Omental fat pad (tissue), 4 donors: Measurements from ENCODE around the gene VTA1. TPM values are rescaled to one million over a fixed set of nuclear protein-coding genes. Genes with fewer than 3 reads are reported as not detected.

ENCODE experiments used
- ATAC-seq: fragments of 150-250 bp; one replicate; pipeline ENCODE4 v1.9.1; 2016; ENCODE audit warnings: mild to moderate bottlenecking, moderate library complexity; ENCODE audit not compliant: low FRiP score
- DNase-seq: peaks from one replicate; pipeline ENCODE4 v3.0.0-alpha.2; 2019; ENCODE audit warnings: low spot score
- total RNA-seq, 4 donors: library from RNA; depleted of rRNA; stranded (reverse); fragments of >200 nt; gene quantifications; one replicate each; pipeline ENCODE4 v1.1.0, GENCODE V29; 2016
- TF ChIP-seq, protein P1 (sequence below), 3 donors: fragments of 450-650 bp; IDR thresholded peaks; one replicate each; pipeline ENCODE4 v1.5.1; 2016 to 2017; ENCODE audit warnings: antibody characterized with exemption in 3 of 3, mild to moderate bottlenecking in 3 of 3, moderate library complexity in 2 of 3

The VTA1 gene
- total RNA-seq, 4 donors from 2014 or later, result 27.4 to 38.5 (median 34.9) TPM

DNA sequence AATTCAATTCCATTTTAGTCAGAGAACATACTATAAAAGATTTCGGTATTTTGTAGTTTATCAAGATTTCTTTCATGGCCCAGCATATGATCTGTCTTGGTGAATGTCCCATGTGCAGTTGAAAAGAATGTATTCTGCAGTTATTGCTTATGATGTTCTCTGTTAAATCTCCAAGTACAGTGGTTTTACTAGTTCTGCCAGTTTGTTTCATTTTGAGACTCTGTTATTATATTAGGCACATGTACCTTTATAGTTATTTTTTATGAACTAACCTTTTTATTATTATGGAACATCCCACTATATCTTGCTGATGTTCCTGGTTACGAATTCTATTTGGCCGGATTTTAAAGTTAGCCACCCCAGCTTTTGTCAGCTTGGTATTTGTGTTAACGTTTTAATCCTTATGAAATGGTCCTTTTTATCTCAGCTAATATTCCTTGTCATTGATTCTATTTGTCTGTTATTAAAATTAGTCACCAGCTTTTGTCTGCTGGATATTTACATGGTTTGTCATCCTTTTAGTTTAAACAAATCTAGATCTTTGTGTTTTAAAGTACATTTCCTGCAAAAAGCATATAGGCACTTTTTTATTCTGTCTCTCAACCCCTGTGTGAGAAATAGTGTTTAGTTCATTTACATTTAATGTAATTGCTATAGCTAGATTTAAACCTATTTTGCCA lies 48.9 kb downstream of the VTA1 start:
- ATAC-seq (no peak), DNase-seq (no peak)
- TF ChIP-seq, protein P1, sequence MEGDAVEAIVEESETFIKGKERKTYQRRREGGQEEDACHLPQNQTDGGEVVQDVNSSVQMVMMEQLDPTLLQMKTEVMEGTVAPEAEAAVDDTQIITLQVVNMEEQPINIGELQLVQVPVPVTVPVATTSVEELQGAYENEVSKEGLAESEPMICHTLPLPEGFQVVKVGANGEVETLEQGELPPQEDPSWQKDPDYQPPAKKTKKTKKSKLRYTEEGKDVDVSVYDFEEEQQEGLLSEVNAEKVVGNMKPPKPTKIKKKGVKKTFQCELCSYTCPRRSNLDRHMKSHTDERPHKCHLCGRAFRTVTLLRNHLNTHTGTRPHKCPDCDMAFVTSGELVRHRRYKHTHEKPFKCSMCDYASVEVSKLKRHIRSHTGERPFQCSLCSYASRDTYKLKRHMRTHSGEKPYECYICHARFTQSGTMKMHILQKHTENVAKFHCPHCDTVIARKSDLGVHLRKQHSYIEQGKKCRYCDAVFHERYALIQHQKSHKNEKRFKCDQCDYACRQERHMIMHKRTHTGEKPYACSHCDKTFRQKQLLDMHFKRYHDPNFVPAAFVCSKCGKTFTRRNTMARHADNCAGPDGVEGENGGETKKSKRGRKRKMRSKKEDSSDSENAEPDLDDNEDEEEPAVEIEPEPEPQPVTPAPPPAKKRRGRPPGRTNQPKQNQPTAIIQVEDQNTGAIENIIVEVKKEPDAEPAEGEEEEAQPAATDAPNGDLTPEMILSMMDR (IDR thresholded peaks at IDR 0.05), result no peak

DNA sequence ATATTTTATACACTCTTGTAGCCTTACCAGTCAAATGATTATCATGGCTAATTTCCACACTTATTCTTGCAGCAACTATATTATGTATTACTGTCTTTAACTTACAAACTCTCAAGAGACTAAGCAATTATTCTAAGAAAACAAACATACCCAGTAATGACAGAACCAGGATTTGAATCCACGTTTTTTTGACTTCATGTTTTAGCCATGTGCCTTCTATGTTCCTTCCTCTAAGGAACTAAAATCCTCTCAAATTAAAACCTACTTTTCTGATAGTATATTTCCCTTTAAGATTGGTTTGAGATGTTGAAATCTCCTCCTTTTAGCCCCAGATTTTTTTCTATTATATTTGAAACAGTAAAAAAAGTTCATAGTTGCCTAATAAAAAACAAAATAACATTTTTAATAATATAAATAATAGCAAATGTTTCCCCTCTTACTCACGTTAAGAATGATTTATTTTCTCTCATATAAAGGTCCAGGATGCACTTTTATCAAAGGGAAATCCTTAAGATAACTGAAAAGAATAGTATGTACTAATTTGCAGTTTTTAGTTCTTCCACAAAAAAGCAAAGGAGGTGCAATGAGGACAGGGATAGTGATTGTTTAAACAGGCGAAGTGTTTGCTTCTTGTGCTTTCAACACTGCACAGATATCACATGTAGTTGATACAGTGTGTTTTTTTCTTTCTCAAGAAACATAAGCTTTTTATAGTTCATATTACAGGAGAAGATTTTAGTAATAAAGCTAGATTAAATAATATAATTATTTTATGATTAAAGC lies 54.0 kb downstream of the VTA1 start:
- TF ChIP-seq, protein P1 (IDR thresholded peaks at IDR 0.05), result no peak
- ATAC-seq, result no peak

DNA sequence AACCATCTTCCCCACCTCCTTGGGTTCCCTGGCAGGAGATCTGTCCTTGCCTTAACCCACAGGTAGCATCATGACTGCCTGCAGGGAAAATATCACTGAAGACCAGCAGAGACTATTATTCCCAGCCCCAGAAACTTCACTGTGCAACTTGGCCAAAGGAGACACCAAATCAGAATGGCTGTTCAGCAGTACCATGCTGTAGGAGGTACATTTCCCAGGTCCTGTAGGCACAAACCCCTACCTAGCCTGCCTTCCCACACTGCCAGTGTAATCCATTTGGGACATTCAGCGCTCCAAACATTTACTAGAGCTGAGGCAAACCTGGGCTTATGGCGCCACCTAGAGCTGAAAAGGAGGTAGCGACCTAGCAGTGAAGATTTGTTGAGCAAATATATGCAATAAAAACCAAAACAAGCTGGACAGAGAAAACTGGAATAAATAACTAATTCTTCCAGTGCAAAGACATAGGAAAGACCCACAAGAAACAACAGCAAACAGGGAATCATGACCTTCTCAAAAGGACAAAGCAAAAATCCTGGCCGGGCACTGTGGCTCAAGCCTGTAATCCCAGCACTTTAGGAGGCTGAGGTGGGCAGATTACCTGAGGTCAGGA lies 60.3 kb downstream of the VTA1 start:
- no peak for DNase-seq
- no peak for ATAC-seq
- TF ChIP-seq, protein P1 (IDR thresholded peaks at IDR 0.05), result peak in 1 of 3 donors; percentile 10

More for the DNA sequence above, 54.0 kb downstream of the VTA1 start:
- DNase-seq, result no peak

DNA sequence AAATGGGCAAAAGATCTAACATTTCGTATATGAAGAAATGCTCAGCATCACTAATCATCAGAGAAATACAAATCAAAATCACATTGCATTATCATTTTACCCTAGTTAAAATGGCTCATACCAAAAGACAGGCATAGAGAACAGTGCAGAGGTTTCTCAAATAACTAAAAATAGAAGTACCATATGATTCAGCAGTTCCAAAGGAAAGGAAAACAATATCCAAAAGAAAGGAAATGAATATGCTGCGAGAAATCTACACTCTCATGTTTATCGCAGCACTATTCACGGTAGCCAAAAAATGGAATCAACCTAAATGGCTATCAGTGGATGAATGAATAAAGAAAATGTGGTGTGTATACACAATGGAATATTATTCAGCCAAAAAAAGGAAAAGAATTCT lies 63.5 kb downstream of the VTA1 start:
- ATAC-seq, result no peak
- TF ChIP-seq, protein P1 (IDR thresholded peaks at IDR 0.05), result no peak
- DNase-seq, result no peak

DNA sequence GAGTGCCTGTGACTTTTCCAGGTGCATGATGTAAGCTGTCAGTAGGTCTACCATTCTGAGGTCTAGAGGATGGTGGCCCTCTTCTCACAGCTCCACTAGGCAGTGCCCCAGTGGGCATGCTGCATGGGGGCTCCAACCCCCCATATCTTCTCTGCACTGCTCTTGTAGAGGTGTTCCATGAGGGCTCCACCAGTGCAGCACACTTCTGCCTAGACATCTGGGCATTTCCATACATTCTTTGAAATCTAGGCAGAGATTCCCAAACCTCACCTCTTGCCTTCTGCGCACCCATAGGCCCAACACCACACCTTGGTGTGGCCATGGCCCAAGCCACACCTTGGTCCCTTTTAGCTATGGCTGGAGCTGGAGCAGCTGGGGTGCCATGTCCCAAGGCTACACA lies 66.3 kb downstream of the VTA1 start:
- TF ChIP-seq, protein P1 (IDR thresholded peaks at IDR 0.05), result no peak
- ATAC-seq (no peak), DNase-seq (no peak)

DNA sequence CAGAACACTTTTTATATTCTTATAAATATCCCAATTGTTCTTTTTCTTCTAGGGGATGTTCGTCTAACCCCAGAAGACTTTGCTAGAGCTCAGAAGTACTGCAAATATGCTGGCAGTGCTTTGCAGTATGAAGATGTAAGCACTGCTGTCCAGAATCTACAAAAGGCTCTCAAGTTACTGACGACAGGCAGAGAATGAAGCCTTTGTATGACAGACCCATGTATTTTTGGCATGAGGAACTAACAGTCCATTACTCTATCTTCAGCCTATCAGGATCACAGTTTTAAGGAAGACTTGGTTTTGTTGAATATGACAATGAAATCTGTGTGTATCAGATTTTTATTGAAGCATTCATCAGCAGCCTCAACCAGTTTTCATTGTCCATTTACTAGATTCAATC lies 71.4 kb downstream of the VTA1 start:
- ATAC-seq (no peak), DNase-seq (no peak)
- TF ChIP-seq, protein P1 (IDR thresholded peaks at IDR 0.05), result no peak
